ENCODE results near the gene RFXAP. TPM values are rescaled to one million over a fixed set of nuclear protein-coding genes. Genes with fewer than 3 reads are reported as not detected.

The RFXAP gene
- total and polyA plus RNA-seq, 2 experiments from 2014 or later: 1.8 to 2.2 TPM

- no peak for TF ChIP-seq EZH2 (IDR thresholded peaks at IDR 0.05; ENCODE audit: insufficient read depth, poor library complexity, severe bottlenecking)
- no peak for TF ChIP-seq EZH2phosphoT487 (IDR thresholded peaks at IDR 0.05; ENCODE audit: insufficient read depth, low read depth)
- H3K36me3 ChIP-seq (ENCODE audit: low read depth): peaks cover 16% of the 10 kb centered on the region; the same call in 1 of the 2 replicates
- H4K20me1 ChIP-seq (ENCODE audit: insufficient read depth): no peaks in the 10 kb centered on the region
- H3F3A ChIP-seq (ENCODE audit: insufficient read depth): no peaks in the 10 kb centered on the region
- H3K9me3 ChIP-seq (ENCODE audit: low read depth): no peaks in the 10 kb centered on the region
- no peak overlapping the region for H2AFZ ChIP-seq
- H3K9me2 ChIP-seq (ENCODE audit: insufficient read depth): no peaks in the 10 kb centered on the region
- WGBS, 2 experiments (ENCODE audit: low coverage in 1 of 2, low lambda C conversion rate in 2 of 2, missing lambda C conversion rate in 2 of 2): 47 to 65% methylated on average over 1 of the region's 1 CpG
- H3K9ac ChIP-seq: no peak overlapping the region
- peaks cover 9% of the 10 kb centered on the region for H3K79me2 ChIP-seq (ENCODE audit: insufficient read depth)
- no peak for DNase-seq
- no peaks in the 10 kb centered on the region for H3K27me3 ChIP-seq (replicated peaks; ENCODE audit: insufficient read depth)
- H3K4me3 ChIP-seq: no peak overlapping the region
- in situ Hi-C loops (cut with MboI): no loop called here
- no peak overlapping the region for H3K27ac ChIP-seq
- no peaks in the 10 kb centered on the region for H3K4me1 ChIP-seq (ENCODE audit: insufficient read depth)
- no peak overlapping the region for H3K4me2 ChIP-seq (ENCODE audit: unreplicated experiment)
Measured at GRCh38 chr13:36829753-36830152, 10.7 kb downstream of the RFXAP start.

DNA sequence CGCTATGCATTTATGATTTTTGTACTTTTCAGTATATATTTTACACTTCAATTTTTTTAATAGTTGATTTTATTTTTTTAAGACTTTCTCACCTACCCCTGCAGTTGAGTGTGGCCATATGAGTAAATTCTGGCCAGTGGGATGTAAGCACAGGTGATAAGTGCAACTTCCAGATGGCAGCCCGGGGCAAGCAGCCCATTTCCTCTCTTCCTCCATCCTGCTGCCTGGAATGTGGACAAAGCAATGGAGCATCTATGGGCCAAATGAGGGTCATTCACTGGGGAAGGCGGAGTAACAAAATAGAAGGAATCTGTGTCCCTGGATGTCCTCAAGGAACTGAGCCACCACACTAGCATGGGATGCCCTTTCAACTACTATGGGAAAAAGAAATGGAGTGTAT, 12.3 kb downstream of the RFXAP start:
- Histone ChIP-seq H3K9me3 (ENCODE audit: low read depth) (no peaks in the 10 kb centered on the region), H3F3A (ENCODE audit: insufficient read depth) (no peaks in the 10 kb centered on the region), H3K79me2 (ENCODE audit: insufficient read depth) (no peaks in the 10 kb centered on the region), H3K9ac (no peak overlapping the region), H3K4me3 (no peak overlapping the region), H4K20me1 (ENCODE audit: insufficient read depth) (no peaks in the 10 kb centered on the region), H3K4me2 (ENCODE audit: unreplicated experiment) (no peak overlapping the region), H3K36me3 (ENCODE audit: low read depth) (0 out of 2 replicates have a peak, but pooled peaks cover 7% of the 10 kb centered on the region), H3K27ac (no peak overlapping the region), H2AFZ (no peak overlapping the region), H3K27me3 (replicated peaks; ENCODE audit: insufficient read depth) (no peaks in the 10 kb centered on the region), H3K9me2 (ENCODE audit: insufficient read depth) (no peaks in the 10 kb centered on the region), H3K4me1 (ENCODE audit: insufficient read depth) (no peaks in the 10 kb centered on the region)
- no peak for TF ChIP-seq EZH2 (IDR thresholded peaks at IDR 0.05; ENCODE audit: insufficient read depth, poor library complexity, severe bottlenecking)
- TF ChIP-seq EZH2phosphoT487 (IDR thresholded peaks at IDR 0.05; ENCODE audit: insufficient read depth, low read depth): no peak
- in situ Hi-C loops (cut with MboI): no loop called here
- WGBS, 2 experiments (ENCODE audit: low coverage in 1 of 2, low lambda C conversion rate in 2 of 2, missing lambda C conversion rate in 2 of 2): 80 to 84% methylated on average over 3 of the region's 3 CpGs
- DNase-seq: no peak

DNA sequence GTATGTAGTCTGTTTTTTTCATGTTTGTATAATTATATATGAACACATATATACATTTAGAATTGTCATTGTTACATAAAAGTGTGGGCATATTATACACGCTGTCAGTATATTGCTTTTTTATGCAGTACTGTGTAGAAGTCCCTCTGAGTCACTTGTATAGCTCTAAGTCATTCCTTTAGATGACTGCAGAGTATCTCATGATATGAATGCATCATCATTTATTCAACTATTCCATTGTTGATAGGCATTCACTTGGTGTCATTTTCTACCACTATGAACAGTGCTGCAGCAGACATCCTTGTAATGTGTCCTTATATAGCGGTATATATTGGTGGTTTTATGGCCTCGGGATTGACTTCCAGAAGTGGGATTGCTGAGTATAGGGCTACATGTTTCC, 15.3 kb downstream of the RFXAP start:
- no peaks in the 10 kb centered on the region for H3K9me2 ChIP-seq (ENCODE audit: insufficient read depth)
- H3K9me3 ChIP-seq (ENCODE audit: low read depth): no peaks in the 10 kb centered on the region
- peak; percentile 58 for DNase-seq
- TF ChIP-seq EZH2 (IDR thresholded peaks at IDR 0.05; ENCODE audit: insufficient read depth, poor library complexity, severe bottlenecking): no peak
- H3F3A ChIP-seq (ENCODE audit: insufficient read depth): no peaks in the 10 kb centered on the region
- no peaks in the 10 kb centered on the region for H3K36me3 ChIP-seq (ENCODE audit: low read depth)
- no peak overlapping the region for H3K9ac ChIP-seq
- in situ Hi-C loops (cut with MboI): no loop called here
- H3K79me2 ChIP-seq (ENCODE audit: insufficient read depth): no peaks in the 10 kb centered on the region
- WGBS, 2 experiments (ENCODE audit: low coverage in 1 of 2, low lambda C conversion rate in 2 of 2, missing lambda C conversion rate in 2 of 2): 70 to 79% methylated on average over 3 of the region's 3 CpGs
- H3K4me1 ChIP-seq (ENCODE audit: insufficient read depth): no peaks in the 10 kb centered on the region
- H4K20me1 ChIP-seq (ENCODE audit: insufficient read depth): no peaks in the 10 kb centered on the region
- no peak overlapping the region for H3K27ac ChIP-seq
- no peak overlapping the region for H3K4me3 ChIP-seq
- no peaks in the 10 kb centered on the region for H3K27me3 ChIP-seq (replicated peaks; ENCODE audit: insufficient read depth)
- no peak overlapping the region for H3K4me2 ChIP-seq (ENCODE audit: unreplicated experiment)
- no peak overlapping the region for H2AFZ ChIP-seq

GRCh38 chr13:36837354-36838092, 18.5 kb downstream of the RFXAP start:
- in situ Hi-C loops (cut with MboI): no loop called here
- Histone ChIP-seq H3K79me2 (ENCODE audit: insufficient read depth) (no peaks in the 10 kb centered on the region), H3K4me3 (no peak overlapping the region), H3K9me3 (ENCODE audit: low read depth) (no peaks in the 10 kb centered on the region), H3K27ac (no peak overlapping the region), H3F3A (ENCODE audit: insufficient read depth) (no peaks in the 10 kb centered on the region), H3K4me2 (ENCODE audit: unreplicated experiment) (no peak overlapping the region), H3K9me2 (ENCODE audit: insufficient read depth) (no peaks in the 10 kb centered on the region), H3K27me3 (replicated peaks; ENCODE audit: insufficient read depth) (no peaks in the 10 kb centered on the region), H2AFZ (no peak overlapping the region), H3K4me1 (ENCODE audit: insufficient read depth) (no peaks in the 10 kb centered on the region), H3K36me3 (ENCODE audit: low read depth) (no peaks in the 10 kb centered on the region), H3K9ac (no peak overlapping the region), H4K20me1 (ENCODE audit: insufficient read depth) (no peaks in the 10 kb centered on the region)
- no peak for TF ChIP-seq EZH2phosphoT487 (IDR thresholded peaks at IDR 0.05; ENCODE audit: insufficient read depth, low read depth)
- no peak for TF ChIP-seq EZH2 (IDR thresholded peaks at IDR 0.05; ENCODE audit: insufficient read depth, poor library complexity, severe bottlenecking)
- DNase-seq: no peak
- 60% methylated on average over 4 of the region's 4 CpGs for WGBS, 2 experiments (ENCODE audit: low coverage in 1 of 2, low lambda C conversion rate in 2 of 2, missing lambda C conversion rate in 2 of 2)

All from GM23248 (cell line).